GM18505 (cell line): ENCODE results near the gene KIF5A.

Source experiments
- ATAC-seq: cut with Tn5 transposase; IDR thresholded peaks from one replicate; pipeline ENCODE4 v1.9.1; 2021; ENCODE audit not compliant: unreplicated experiment
- POLR2A ChIP-seq: IDR thresholded peaks from 4 replicates; pipeline ENCODE4 v1.6.1; 2011; ENCODE audit warnings: borderline replicate concordance; ENCODE audit not compliant: insufficient read depth, insufficient read length; ENCODE audit errors: extremely low read depth

KIF5A gene

DNA sequence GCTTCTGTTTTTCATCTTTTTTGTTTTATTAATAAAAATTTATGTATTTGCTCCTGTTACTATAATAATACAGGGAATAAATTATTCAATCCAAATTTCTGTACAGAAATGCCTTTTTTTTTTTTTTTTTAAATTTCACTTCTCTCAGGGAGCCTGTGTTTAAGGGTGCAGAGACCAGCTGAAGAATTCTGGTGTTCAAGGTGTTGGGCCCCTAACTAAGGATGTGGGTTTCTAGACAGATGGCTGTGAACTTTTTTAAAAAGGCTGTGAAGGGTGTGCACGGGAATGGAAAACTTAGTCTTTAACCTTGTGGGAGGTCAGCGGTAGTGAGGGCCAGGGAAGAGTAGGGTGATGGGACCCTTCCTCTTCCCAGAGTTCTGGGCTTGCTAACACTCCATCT, 53.5 kb downstream of the KIF5A start:
- no peak for TF ChIP-seq POLR2A
- ATAC-seq: no peak

DNA sequence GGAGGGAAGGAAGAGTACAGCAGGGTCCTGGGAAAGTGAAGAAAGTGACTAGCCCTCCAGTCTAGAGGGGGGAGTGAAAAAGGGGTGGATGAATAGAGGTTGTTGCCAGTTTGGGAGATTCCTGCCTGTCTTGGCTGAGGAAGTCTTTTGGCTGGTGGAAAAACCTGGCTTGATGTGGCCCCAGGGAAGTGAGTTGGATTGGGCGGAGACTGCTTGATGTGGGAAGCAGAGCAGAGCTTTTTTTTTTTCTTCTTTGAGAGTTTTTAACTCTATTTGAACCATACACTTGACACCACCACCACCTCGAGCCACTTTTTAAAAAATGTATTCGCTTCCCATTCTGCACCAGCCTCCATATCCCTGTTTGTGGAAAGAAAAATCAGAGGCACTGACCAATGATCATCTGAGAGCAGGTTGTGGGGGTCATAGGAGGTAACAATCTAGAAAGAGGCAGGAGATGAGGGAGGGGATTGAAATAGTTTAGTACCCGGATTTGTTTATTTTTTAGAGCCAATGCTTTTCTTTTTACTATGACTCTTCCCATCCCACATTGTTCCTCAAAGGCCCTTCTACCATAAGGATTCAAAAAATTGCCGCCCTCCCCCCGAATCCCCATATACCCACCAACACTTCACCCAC, 54.1 kb downstream of the KIF5A start:
- TF ChIP-seq POLR2A: no peak
- ATAC-seq: no peak

DNA sequence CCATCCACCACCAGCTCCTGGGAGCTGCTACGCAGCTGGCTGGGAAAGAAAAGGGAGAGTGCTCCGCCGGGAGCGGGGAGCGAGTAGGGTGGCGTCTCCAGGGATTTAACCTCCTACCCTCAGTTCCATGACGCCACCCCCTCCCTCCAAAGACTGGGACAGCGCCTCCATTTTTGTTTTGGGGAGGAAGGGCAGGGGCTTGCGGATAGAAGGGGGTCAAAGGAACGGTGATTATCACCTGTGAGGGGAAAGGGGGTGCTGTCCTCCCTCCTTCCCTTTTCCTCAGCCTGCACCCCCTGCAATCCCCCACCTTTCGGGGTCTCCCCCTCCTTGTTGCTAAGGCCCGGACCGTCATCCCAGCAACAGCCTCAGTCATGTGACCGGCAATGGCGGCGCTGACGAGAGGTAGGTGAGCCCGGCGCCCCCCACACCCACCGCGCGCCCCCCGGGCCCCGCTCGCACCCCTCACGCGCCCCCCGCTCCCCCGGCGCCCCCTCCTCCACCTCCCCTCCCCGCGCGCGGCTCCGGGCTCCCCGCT, 54.7 kb downstream of the KIF5A start, which contains the start of gene DTX3:
TSS of gene DTX3 (plus strand) at position 371 of the 538 bp plus-strand sequence. CDS start 1,694 bp downstream, outside the sequence.
- TF ChIP-seq POLR2A: peak; percentile 47
- no peak for ATAC-seq

DNA sequence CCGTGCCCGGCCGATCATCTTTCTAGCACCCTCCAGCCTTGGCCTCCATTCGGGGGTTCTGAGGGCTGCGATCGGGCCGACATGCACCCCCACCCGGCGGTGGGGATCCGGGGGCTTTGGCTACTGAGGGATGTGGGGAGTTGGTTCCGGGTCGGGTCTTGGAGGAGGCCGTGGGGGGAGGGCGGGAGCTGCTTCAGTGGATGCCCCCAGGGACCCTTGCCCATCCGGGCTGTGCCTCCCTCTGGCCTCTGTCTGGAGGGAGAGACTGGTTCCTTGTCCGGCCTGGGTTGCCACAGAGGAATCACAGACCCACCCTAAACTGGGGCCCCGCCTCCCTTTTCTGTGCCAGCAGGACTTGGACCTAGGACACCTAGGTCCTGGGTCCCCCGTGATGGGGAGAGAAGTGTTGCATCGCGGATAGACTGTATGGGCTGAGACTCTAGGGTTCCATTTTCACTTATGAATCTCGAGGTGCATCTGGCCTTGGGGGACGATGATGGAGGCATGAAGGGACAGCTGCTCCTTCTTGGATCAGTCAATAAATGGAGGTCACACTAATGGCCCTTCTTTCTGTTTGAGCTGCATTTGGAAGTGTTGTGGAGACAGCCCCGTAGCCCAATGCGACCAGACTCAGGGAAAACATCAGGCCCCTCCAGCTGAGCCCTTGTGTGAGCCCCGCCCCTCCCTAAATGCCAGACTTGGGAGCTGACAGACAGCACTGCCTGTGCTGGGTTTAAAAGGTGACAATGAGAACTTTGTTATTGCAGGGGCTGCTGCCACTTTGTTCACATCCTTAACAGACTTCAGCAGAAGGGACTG, 55.4 kb downstream of the KIF5A start:
- ATAC-seq: no peak
- peak; percentile 6 for TF ChIP-seq POLR2A

DNA sequence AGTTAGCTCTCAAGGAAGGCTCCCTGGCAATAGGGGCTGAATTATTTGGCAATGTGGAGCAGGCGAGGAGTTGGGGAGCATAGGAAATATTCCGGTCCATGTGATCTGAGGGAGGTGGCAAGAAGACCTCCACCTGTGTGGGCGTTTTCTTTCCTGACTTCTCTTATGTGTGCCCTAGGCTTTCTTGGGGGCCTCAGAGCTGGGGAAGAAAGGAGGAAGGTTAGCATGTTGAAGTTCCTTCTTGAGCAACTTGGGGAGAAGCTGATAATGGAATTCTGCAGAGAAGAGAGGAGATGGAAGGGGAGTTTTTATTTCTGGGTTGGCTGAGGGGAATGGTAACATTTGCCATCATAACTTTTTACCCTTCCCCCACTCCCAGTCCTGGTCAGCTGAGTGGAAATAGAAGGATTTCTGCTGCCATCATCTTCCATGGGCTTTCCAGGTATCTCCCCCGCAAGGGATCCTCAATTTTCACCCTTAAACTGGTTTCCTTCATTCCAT, 56.0 kb downstream of the KIF5A start:
- ATAC-seq: no peak
- TF ChIP-seq POLR2A: no peak

DNA sequence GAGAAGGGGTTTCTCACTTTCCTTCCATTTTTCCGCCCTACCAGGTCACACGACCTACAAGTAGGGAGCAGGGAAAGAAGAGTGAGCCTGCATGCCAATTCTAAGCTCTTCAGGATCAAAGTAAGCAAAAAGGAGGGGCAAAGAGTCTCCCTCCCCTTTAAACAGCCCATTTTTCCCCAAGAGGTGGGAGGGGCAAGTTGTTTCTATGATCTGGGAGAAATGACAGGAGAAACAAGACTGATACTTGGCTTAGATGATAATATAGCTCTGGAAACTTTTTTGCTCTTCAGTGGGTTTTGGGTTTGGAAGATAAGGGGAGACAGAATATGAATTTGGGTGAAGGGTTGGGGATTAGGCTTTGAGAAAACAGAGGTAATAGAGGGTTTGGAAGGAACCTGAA, 56.6 kb downstream of the KIF5A start:
- ATAC-seq: no peak
- no peak for TF ChIP-seq POLR2A

DNA sequence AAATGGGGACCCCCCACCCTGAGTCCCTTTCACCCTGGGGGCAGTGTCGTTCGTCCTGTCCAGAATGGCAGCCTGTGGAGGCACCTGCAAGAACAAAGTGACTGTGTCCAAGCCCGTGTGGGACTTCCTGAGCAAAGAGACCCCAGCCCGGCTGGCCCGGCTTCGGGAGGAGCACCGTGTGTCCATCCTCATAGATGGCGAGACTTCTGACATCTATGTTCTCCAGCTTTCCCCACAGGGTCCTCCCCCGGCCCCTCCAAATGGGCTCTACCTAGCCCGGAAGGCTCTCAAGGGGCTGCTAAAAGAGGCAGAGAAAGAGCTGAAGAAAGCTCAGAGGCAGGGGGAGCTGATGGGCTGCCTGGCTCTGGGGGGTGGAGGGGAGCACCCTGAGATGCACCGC, 57.0 kb downstream of the KIF5A start:
- no peak for TF ChIP-seq POLR2A
- ATAC-seq: no peak

DNA sequence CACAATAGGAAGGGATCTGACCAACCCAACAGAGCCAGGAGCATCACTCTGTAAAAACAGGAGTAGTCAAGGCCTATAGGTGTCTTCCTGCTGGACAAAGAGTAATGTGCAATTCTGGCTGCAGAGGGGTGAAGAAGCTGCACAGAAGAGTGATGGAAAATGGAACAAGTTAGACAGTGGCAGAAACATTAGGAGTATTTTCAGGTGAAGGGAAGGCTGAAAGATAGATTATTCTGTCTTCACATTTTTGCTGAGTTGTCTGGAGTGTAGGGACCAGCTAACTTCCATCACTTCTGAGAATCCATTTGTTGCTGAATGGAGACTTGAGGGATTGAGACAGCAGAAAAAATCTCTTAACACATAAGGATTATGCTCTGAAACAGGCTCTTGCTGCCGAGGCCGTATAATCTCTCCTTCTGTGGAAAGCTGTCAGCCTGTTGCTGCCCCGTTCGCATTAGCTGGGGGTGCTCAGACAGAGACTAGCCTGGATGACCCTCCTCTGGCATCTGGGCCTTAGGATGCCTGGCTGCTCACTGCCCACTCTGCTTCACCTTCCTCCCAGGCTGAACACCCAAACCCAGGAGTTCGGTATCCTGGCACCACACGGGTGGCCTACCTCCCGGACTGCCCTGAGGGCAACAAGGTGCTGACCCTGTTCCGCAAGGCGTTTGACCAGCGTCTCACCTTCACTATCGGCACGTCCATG, 58.3 kb downstream of the KIF5A start:
- TF ChIP-seq POLR2A: no peak
- no peak for ATAC-seq

DNA sequence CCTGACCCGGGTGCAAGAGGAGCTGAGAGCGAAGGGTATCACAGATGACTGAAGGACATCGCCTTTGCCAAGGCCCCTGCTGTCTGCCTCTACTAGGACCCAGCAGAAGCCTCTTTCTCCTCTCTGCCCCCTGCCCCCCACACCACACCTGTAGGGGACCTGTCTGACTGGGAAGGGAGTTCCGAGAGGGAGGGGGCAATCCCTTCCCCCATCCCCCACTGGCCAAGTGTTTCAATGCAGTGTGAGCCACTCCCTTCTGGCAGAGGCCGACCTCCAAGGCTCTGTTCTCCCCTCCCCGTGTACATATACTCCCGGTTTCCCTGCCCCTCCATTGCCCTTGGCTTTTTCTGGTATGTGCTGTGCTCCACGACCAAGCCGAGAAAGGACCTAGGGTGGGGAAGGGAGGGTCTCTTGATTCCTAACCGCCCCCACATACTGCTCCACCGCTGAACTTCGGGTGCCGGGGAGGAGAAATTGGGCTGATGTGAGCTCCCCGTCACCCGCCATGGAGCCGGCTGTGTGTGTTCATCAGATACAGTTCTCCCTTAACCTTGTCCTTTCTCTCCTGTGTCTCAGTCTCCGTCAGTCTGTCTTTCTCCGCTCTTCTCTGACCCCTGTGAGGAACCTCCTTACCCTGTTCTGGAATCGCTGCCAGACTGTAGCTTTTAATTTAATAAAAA, 59.4 kb downstream of the KIF5A start:
- TF ChIP-seq POLR2A: no peak
- no peak for ATAC-seq

DNA sequence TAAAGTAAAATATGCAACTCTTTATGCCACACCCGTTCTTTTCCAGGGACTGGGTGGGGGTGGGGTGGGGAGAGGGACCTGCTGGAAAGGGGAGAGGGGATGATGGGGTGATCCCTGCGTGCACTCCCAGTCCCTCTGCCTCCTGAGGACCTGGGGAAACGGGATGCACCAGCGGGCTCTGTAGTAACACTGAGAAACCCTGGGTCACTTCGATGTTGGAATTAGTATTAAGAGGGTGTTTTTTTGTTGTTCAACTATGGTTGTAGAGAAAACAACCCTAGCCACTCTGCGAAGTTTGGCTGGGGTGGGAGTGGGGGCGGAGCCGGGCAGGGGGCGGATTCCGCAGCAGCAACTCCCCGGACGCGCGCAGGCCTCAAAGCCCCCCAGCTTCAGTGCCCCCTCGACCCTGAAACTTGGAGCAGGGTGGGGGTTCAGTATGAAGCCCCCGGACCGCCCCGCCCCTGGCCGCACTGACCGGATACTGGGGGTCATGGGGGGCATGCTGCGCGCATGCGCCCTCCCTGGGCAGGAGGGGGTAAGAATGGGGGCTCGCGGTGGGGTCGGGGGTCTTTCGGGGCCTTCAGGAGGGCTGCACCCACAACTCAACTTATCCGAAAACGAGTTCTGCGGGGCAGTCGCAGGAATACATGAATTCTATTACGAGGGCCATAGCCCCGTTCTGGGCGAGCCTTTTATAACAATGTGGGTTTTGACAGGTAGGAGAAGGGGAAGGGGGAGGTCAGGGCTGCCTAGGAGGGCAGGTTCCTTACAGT, 60.1 kb downstream of the KIF5A start:
- no peak for ATAC-seq
- TF ChIP-seq POLR2A: no peak

DNA sequence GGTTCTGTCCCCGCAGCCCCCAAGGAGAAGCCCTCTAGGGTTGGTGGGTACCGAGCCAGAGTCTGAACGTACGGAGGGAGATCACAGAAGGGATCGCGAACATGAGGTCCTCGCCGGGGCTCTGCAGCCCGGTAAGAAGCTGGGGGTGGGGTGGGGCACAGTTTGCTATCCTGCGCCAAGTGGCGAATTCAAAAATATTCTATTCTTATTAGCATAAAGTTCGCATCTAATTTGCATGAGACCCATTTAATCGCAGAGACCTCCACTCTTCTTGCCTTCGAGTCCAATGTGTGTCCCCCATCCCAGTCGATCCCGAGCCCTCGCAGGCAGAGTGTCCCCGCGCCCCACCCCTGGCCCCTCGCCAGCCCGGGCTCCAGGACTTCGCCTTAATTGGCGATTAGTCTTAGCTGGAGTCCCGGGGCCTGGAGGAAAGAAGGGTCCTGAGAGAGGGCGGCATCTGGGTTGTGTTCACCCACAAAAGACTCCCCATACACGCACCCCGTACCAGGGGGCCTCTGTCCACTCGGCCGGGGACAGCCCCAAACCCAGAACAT, 60.8 kb downstream of the KIF5A start:
- no peak for TF ChIP-seq POLR2A
- no peak for ATAC-seq
